HK-2 (cell line): ENCODE measurements around the gene KIN.
"Not testable (repeated sequence)": the region's sequence is repeated elsewhere in the genome, so short reads cannot be mapped to it uniquely, and the experiment has no call there.

Source experiments
- DNase-seq: peaks from one replicate; pipeline ENCODE4 v3.0.0-alpha.2; 2018; ENCODE audit not compliant: unreplicated experiment

The KIN gene

GRCh38 chr10:7794251-7795026, 6.6 kb upstream of the KIN start:
- DNase-seq: no peak

- no peak for DNase-seq
Observed at GRCh38 chr10:7792541-7792940, 4.7 kb upstream of the KIN start.

DNA sequence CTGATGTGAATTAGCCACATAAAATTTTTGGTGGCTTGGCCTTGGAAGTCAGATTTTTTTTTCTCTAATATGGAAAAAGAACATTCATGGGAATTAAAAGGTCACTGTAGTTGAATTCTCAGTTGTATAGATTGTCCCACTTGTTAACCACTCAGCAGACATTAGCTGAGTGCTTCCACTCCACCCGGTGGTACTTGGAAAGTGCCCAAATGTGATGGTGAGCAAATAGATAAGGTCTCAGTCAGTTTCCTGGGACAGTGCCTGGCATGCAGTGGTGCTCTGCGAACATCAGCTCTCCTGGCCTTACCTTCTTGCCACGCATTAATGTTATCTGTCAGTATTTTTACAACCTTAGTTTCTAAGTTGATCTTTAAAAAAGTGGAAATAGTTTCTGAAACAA, 1.6 kb upstream of the KIN start:
- no peak for DNase-seq

GRCh38 chr10:7788639-7789286, 970 bp upstream of the KIN start:
- no peak for DNase-seq

DNA sequence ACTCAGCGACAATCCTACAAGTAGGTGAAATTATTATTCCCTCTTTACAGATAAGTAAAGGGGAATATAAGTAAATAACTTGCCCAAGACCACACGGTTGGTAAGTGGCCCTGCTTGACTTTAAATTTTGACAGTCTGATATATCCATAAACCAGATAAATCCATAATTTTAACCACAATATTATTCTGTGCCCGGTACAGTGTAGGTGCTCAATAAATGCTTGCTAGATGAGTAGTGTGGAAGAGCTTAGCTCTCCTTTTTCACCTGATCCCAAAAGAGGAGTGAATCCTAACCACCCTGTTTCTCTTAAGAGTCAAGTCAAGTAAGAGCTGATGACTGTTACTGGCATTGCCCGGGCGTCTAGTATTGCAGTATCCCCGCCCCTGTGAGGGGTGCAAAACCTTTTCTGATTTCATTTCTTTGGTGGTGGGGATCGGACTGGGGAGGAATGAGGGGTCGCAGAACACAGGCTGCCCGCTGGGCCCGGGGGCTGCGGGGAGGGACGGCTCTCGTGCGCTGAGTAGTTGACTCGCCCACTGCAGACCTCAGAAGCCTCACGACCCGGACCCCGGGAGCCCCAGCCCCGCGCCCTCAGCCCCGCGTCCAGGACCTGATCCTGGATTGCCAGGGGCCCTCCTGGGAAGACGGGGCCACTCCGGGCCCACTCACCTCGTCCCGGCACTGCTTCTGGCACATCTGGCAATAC, 490 bp downstream of the KIN start:
- DNase-seq: no peak

- no peak for DNase-seq
Observed at GRCh38 chr10:7786430-7786829, 1.4 kb downstream of the KIN start.

DNA sequence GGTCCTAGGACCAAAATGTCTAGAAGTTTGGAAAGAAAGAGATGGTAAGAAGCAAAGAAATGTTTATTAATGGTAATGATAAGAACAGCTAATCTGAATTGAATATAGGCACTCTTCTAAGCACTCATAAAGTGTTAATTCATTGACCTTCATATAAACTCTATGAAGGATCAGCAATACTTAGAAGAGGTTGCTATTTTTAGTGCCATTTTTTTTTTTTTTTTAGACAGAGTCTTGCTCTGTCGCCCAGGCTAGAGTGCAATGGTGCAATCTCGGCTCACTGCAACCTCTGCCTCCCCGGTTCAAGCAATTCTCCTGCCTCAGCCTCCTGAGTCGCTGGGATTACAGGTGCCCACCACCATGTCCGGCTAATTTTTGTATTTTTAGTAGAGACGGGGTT, 5.6 kb downstream of the KIN start:
- not testable (repeated sequence) for DNase-seq

DNA sequence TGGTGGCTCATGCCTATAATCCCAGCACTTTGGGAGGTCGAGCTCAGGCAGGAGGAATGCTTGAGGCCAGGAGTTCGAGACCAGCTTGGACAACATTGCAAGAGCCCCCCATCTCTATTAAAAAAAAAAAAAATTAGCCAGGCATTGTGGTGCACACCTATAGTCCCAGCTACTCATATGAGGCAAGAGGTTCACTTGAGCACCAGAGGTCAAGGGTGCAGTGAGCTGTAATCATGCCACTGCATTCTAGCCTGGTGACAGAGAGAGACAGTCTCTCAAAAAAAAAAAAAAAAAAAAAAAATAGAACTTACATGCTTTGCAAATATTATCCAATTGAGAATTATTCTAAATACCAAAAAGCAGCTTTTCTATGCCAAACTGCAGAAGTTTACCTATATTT, 11.0 kb downstream of the KIN start:
- no peak for DNase-seq

GRCh38 chr10:7773845-7774801, 13.7 kb downstream of the KIN start:
- no peak for DNase-seq

DNA sequence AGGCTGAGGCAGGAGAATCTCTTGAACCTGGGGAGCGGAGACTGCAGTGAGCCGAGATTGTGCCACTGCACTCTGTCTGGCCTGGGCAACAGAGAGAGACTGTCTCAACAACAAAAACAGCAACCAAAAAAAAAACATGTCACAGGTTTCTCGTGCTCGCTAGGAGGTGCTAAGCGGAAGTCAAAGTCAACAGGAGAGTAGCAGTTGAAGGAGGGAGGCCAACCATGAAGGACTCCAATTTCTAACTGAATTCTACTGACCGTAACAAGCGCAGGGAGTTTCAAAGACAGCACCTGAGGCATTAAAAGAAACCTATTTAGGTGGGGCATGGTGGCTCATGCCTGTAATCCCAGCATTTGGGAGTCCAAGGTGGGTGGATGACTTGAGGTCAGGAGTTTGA, 19.4 kb downstream of the KIN start:
- no peak for DNase-seq

GRCh38 chr10:7767209-7767608, 20.6 kb downstream of the KIN start:
- DNase-seq: no peak

- no peak for DNase-seq
Observed at GRCh38 chr10:7766241-7766640, 21.6 kb downstream of the KIN start.

DNA sequence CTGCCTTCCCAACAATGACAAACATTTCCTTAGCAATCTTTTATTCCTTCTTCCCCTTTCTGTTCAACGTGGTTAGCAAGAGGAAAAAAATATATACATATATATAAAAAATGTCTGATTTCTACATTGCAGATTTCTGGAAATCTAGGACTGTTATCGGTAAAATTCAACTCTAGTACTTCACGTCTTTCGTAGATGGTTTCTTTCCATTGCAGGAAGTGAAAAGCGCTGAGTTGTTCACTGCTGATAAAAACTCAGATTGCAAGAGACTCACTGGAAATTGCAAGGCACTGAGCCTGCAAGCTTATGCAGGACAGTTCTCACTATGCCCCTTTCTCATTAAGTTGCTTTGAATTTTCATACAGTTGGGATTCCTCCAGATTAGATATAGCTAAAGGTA, 23.9 kb downstream of the KIN start:
- DNase-seq: no peak

DNA sequence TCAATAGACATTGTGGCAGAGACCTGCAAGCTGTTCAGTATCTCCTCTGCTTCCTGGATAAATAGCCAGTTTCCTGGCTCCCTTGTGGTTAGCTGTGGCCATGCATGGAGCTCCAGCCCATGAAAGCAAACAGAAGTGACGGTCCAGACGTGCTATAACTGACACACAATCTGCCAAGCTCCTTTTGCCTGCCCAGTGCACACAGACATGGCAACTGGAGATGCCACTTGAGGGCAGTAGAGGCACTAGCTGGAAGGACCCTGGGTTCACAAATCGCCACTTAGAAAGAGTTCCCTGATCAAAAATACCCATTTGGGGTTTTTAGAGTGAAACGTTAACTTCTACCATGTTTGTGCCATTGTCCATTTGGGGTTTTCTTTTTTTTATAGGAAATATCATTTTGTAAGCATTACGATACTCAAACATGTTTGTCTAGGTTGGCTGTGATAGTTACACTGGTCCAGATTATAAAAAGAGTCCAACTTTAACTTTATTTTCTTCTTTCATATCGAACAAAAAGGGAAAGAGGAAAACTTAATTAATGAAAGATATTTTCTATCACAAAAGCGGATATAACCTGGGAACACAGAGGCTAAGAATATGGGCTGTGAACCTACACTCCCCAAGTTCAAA, 31.3 kb downstream of the KIN start:
- DNase-seq: peak; percentile 4

GRCh38 chr10:7755103-7755502, 32.7 kb downstream of the KIN start:
- DNase-seq: no peak

GRCh38 chr10:7752251-7752650, 35.5 kb downstream of the KIN start:
- DNase-seq: no peak

DNA sequence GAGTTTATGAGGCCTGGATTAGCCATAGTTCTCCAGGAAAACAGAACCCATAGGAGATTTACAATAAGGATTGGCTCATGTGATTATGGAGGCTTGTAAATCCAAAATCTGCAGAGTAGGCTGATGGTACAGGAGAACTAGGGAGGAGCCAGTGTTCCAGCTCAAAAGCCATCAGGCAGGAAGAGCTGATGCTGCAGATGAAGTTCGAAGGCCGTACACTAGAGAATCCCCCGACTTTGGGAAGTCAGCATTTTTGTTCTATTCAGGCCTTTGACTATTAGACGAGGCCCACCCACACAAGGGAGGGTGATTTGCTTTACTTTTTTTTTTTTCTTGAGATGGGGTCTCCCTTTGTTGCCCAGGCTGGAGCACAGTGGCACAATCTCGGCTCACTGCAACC, 37.6 kb downstream of the KIN start:
- DNase-seq: no peak

DNA sequence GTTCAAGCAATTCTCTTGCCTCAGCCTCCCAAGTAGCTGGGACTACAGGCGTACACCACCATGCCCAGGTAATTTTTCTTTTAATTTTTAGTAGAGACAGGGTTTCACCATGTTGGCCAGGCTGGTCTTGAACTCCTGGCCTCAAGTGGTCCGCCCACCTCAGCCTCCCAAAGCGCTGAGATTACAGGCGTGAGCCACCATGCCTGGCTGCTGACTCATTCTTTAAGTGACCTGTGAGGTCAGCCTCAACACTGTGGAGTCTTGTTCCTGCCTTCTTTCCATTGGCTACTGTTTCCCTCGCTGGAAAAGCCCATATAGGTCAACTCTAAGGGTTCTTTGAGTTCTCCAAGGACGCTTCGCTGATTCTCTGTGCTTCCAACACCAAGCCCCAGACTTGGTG, 39.2 kb downstream of the KIN start:
- not testable (repeated sequence) for DNase-seq

DNA sequence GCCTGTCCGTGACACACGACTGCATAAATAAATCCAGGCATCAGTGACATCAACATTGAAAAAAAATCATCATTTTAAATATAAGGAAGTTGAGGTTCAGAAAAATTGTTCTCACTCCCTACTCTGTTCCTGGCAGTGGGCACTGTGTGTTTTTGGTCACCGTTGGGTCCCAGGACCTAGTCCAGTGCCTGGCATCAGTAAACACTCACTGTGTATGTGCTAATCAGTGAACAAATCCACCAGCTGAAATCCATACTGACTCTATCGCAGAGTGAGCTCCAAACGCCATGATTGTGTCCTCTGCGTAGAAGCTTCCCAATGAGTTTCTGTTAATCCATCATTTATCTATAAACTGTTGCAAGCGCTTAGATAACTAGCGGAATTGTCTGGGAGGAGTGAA, 43.5 kb downstream of the KIN start:
- no peak for DNase-seq

DNA sequence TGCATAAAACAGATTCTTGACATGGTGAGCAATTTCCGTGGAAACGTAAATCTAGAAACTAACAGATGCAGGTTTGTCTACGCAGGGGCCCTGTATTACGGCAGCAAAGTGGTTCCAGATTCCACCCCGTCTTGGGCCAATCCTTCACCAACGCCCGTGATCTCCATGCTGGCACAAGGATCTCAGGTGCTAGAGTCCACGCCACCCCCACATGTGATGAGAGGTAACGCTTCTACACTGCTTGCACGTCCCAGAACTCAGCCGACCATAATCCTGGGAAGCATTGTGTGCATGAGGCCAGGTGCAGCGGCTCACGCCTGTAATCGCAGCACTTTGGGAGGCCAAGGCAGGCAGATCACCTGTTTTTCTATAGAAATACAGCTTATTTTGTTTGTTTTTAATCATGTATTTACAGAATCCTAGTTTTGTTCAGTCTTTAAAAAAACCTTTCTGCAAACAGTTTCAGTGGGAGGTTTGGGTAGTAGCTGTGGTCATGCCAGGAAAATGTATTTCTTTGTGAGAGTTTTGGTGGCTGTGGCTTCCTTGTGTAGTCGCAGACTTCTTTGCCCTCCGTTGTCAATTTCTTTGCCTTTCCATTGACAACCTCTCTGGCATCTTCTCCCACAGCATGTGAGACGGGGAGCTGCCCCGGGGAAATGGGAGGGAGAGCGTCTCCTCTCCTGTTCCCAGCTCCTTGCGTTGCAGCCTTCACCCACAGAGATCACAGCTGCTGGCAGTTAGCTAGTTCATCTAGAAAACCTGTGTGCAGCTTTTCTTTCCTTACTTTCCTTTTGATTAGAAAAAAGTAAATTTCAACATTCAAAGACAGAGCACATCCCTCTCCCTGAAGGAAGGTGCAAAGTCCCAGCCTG, 49.0 kb downstream of the KIN start:
- no peak for DNase-seq
